Large intestine (tissue), 3 donors: ENCODE data around the gene CTDP1. TPM values are rescaled to one million over a fixed set of nuclear protein-coding genes. Genes with fewer than 3 reads are reported as not detected.

Experiments used
- DNase-seq, 2 donors: peaks; one replicate each; pipeline versions ENCODE4 v3.0.0 to v3.0.0-alpha.2; 2013
- H3K27ac ChIP-seq: one replicate; pipeline ENCODE4 v1.5.1; 2013; ENCODE audit warnings: low read length
- H3K27me3 ChIP-seq: 2 replicates; pipeline ENCODE4 v1.6.1; 2013; ENCODE audit warnings: low read length; ENCODE audit not compliant: control insufficient read depth, insufficient read depth
- H3K36me3 ChIP-seq: 2 replicates; pipeline ENCODE4 v1.6.1; 2013; ENCODE audit warnings: low read length; ENCODE audit not compliant: control insufficient read depth, insufficient read depth
- H3K4me1 ChIP-seq: one replicate; pipeline ENCODE4 v1.6.1; 2013; ENCODE audit warnings: low read length; ENCODE audit not compliant: control insufficient read depth, insufficient read depth
- H3K4me3 ChIP-seq: one replicate; pipeline ENCODE4 v1.5.1; 2013; ENCODE audit warnings: low read length
- H3K9me3 ChIP-seq: one replicate; pipeline ENCODE4 v1.6.1; 2013; ENCODE audit warnings: mild to moderate bottlenecking, low read depth, low read length, moderate library complexity; ENCODE audit not compliant: control insufficient read depth
- WGBS: methylation state at CpG from one replicate; pipeline ENCODE4 v1.1.5; 2013; ENCODE audit warnings: low lambda C conversion rate; ENCODE audit not compliant: insufficient coverage; 5-methylcytosine and 5-hydroxymethylcytosine counted together
- polyA plus RNA-seq: library from polyadenylated mRNA; unstranded; fragments of 120-200 nt; gene quantifications from one replicate; pipeline ENCODE4 v1.2.1, GENCODE V29; 2013

Gene CTDP1
- polyA plus RNA-seq, 1 donor: 12.9 TPM

DNA sequence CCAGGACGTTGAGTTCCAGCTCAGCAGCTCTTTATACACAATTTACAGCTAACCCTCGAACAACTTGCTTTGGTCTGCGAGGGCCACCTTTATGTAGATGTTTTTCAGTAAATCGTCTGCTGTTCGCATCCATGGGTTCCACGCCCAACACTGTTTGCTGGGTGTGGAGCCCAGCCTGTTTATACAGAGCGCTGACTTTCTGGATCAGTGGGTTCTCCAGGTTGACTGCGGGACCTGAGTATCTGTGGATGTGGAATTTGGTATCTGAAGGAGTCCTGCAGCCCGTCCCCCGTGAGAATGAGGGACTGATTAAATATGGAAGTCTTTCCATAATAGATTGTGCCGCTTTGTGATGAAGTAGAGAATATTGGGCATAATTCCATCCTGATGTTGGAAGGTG lies 2.9 kb downstream of the CTDP1 start:
- Histone ChIP-seq H3K4me1 (peaks cover 15% of the 10 kb centered on the region), H3K9me3 (no peaks in the 10 kb centered on the region), H3K27me3 (no peaks in the 10 kb centered on the region), H3K4me3 (no peak overlapping the region), H3K27ac (no peak overlapping the region), H3K36me3 (no peaks in the 10 kb centered on the region)
- no CpG with 5 or more reads among the region's 11 CpGs for WGBS
- DNase-seq: no peak

- DNase-seq: no peak
- H3K27me3 ChIP-seq: no peaks in the 10 kb centered on the region
- H3K4me1 ChIP-seq: peaks cover 9% of the 10 kb centered on the region
- no peak overlapping the region for H3K4me3 ChIP-seq
- WGBS: 80% methylated on average over 5 of the region's 15 CpGs
- H3K27ac ChIP-seq: no peak overlapping the region
- H3K9me3 ChIP-seq: no peaks in the 10 kb centered on the region
- H3K36me3 ChIP-seq: no peaks in the 10 kb centered on the region
These were observed 3.5 kb downstream of the CTDP1 start for GRCh38 chr18:79682894-79683625.

DNA sequence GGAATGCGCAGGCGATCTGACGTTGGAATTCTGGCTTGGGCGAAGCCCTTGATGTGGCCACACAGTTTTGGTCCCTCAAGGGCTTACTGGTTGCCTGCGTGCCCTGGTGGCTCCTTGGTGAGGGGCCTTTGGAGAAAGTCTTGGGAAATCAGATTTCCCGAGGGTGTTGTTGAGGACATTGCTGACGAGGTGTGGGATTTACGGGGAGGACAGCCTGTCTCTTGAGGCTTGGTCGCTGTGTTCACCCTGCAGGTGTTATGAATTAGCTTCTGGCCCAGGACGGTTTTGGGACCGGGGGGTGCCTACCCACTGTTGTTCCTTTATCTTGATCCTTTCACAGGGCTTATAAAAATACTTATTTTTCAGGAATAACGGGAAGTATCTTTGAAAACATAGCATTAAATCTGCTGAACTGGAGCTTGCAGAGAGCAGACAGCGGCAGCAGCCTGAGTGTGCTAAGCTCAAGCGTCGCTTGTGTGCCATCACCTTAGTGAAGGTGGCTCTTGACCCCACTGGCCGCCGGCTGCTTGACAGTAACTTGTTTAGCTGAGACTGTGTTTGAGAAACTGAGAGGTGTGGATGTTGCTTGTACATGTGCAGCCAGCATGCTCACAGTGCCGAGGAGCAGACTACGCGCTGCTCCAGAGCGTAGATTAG lies 4.2 kb downstream of the CTDP1 start:
- Histone ChIP-seq H3K36me3 (no peaks in the 10 kb centered on the region), H3K4me1 (peaks cover 7% of the 10 kb centered on the region), H3K4me3 (no peak overlapping the region), H3K9me3 (no peaks in the 10 kb centered on the region), H3K27me3 (no peaks in the 10 kb centered on the region), H3K27ac (no peak overlapping the region)
- WGBS: 100% methylated on average over 1 of the region's 21 CpGs
- no peak for DNase-seq

DNA sequence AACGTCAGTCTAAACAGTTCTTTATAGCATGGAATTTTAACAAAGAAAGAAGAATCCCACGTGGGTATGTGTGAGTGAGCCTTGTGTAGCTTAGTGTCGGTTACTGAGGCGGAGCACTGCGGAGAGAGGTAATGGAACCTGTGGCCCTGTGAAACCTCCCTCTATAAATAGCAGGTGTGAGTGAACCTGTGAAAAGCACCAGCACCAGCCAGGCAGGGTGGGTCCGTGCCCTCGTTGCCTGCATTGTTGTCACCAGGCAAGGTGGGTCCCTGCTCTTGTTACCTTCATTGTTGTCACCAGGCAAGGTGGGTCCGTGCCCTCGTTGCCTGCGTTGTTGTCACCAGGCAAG lies 4.7 kb downstream of the CTDP1 start:
- no CpG with 5 or more reads among the region's 10 CpGs for WGBS
- H3K36me3 ChIP-seq: no peaks in the 10 kb centered on the region

DNA sequence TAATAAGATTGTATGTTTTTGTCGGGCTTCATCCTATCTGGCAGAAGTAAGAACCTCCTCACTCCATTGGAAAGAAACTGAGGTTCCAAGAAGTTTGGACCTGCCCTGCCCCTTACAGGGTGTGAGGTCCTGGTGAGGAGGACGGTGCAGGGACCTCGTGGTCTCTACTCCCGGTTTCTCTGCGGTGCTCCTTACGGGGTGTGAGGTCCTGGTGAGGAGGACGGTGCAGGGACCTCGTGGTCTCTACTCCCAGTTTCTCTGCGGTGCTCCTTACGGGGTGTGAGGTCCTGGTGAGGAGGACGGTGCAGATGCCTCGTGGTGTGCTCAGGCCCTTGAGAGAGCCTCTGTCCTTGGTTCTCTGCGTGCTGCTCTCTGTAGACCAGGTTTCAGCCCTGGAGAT lies 5.2 kb downstream of the CTDP1 start:
- 100% methylated on average over 1 of the region's 13 CpGs for WGBS
- H3K27me3 ChIP-seq: no peaks in the 10 kb centered on the region
- no peak overlapping the region for H3K4me3 ChIP-seq
- no peak for DNase-seq
- H3K36me3 ChIP-seq: no peaks in the 10 kb centered on the region
- H3K27ac ChIP-seq: no peak overlapping the region
- no peaks in the 10 kb centered on the region for H3K9me3 ChIP-seq
- peaks cover 7% of the 10 kb centered on the region for H3K4me1 ChIP-seq

More for the DNA sequence above, 4.7 kb downstream of the CTDP1 start:
- Histone ChIP-seq H3K27ac (no peak overlapping the region), H3K9me3 (no peaks in the 10 kb centered on the region), H3K4me1 (peaks cover 7% of the 10 kb centered on the region), H3K4me3 (no peak overlapping the region), H3K27me3 (no peaks in the 10 kb centered on the region)
- no peak for DNase-seq

DNA sequence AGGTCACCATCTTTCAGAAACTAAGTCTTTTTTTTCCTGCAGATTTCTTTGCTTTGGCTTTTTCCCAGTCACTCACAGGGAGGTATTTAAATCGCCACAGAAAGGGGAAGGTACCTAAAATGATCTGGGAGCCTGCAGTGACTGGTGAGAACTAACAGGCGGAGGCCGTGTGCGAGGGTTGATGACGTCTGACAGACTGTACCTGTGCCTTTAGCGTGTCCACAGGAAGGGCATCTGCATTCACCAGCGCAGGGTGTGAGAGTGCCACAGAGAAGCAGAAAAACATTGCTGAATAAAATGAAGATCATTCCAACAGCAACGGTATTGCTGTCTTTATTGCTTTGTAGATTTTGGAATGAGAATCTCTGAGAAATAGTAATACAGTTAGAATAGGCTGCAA lies 5.7 kb downstream of the CTDP1 start:
- Histone ChIP-seq H3K4me1 (peaks cover 7% of the 10 kb centered on the region), H3K27ac (no peak overlapping the region), H3K36me3 (no peaks in the 10 kb centered on the region), H3K4me3 (no peak overlapping the region), H3K9me3 (no peaks in the 10 kb centered on the region), H3K27me3 (no peaks in the 10 kb centered on the region)
- DNase-seq: no peak
- WGBS: 87% methylated on average over 3 of the region's 8 CpGs

DNA sequence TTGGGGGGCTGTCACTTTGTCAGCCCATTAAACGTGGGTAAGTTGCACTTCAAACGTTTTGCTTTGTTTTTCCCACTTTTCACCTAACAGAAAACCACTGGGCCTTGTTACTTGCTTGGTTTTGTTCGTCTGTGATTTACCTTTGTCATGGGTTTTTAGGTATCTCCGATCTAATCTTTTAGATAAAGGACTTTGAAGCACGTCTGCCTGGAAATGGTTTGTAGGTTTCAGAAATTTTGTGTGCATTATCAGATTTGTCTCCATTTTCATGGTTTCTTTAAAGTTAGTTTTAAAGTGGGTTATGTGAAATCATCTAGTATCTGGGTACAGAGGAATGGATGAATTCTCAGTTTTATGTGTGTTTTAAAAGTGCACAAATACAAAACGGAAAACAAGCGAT lies 6.4 kb downstream of the CTDP1 start:
- peaks cover 3% of the 10 kb centered on the region for H3K4me1 ChIP-seq
- WGBS: 85% methylated on average over 5 of the region's 7 CpGs
- no peaks in the 10 kb centered on the region for H3K27me3 ChIP-seq
- DNase-seq: no peak
- H3K36me3 ChIP-seq: no peaks in the 10 kb centered on the region
- H3K9me3 ChIP-seq: no peaks in the 10 kb centered on the region
- no peak overlapping the region for H3K4me3 ChIP-seq
- no peak overlapping the region for H3K27ac ChIP-seq

DNA sequence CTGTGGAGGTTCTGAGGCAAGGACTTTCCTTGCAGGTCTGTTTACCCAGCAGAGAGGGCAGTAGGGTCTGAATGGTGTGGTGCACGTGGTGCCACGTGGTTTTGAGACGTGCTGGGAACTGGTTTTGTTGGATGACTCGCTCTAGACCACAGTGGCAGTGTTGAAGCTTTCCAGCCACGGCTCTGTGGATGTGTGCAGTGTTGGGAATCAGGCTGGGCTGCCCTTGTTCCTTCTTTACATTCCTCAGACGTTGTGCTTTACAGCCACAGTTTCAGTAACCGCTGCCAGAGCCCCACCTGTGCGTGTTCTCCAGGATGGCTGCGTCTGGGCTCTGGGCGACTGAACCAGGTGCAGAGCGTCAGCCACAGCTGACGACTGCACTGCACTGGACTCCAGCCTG lies 8.2 kb downstream of the CTDP1 start:
- H3K9me3 ChIP-seq: no peaks in the 10 kb centered on the region
- no peak overlapping the region for H3K27ac ChIP-seq
- no peaks in the 10 kb centered on the region for H3K27me3 ChIP-seq
- no CpG with 5 or more reads among the region's 12 CpGs for WGBS
- H3K36me3 ChIP-seq: no peaks in the 10 kb centered on the region
- no peaks in the 10 kb centered on the region for H3K4me1 ChIP-seq
- DNase-seq: no peak
- no peak overlapping the region for H3K4me3 ChIP-seq

- Histone ChIP-seq H3K27ac (no peak overlapping the region), H3K27me3 (no peaks in the 10 kb centered on the region), H3K4me1 (no peaks in the 10 kb centered on the region), H3K9me3 (no peaks in the 10 kb centered on the region), H3K36me3 (no peaks in the 10 kb centered on the region), H3K4me3 (no peak overlapping the region)
- WGBS: no CpG with 5 or more reads among the region's 6 CpGs
- DNase-seq: no peak
These were observed 10.5 kb downstream of the CTDP1 start for GRCh38 chr18:79690071-79690470.

DNA sequence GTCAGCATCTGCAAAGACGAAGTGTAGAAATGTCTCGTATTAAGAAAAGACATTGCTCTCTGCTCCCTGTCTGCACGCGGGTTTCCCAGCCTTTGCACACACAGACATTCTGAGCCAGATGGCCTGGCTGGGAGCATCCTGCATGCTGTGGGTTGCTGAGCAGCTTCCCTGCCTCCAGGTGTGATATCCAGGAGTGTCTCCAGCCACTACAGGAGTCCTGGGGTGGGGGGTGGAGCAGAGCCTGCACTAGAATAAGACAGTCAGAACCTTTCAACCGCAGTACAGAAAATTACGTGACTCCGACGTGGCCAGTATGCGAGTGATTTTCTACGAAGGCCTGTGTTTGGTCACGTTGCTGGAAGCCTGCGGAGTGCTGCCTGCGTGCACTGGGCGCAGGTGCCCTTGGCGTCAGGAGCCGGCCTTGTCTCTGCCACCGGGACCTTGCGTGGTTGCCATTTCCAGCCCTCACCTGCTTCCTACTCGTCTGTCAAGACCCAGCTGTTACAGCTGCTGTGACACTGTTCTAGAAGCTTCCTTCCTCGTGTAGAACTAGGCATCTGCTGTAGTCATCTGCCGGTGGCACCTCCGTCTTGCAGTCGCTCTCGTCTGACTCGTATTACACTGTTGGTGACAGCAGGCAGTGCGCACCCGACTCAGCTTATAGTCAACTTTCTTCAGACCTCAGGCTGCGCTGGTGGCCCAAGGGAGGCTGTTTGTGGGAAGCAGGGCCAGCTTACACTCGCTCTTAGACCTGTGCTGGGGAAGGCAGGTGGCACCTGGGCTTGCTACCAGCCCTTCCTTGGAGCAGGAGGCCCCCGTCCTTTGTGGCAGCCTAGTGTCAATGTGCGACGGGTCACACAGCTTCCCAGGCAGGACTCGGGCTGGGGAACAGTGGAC lies 11.2 kb downstream of the CTDP1 start:
- H3K4me3 ChIP-seq: no peak overlapping the region
- WGBS: 87% methylated on average over 3 of the region's 33 CpGs
- no peaks in the 10 kb centered on the region for H3K27me3 ChIP-seq
- no peak overlapping the region for H3K27ac ChIP-seq
- no peak for DNase-seq
- H3K36me3 ChIP-seq: peaks cover 5% of the 10 kb centered on the region
- no peaks in the 10 kb centered on the region for H3K4me1 ChIP-seq
- no peaks in the 10 kb centered on the region for H3K9me3 ChIP-seq
